K562 (cell line): ENCODE measurements around the gene KCNG3. TPM values are rescaled to one million over a fixed set of nuclear protein-coding genes. Genes with fewer than 3 reads are reported as not detected.

ENCODE experiments used
- ATAC-seq: fragments of 200-7000 bp; cut with Tn5 transposase; 3 replicates; pipeline ENCODE4 v1.9.1; 2020; ENCODE audit warnings: moderate library complexity
- BruUV-seq: library from RNA; stranded (reverse); fragments of 400-500 nt; replicated peaks from 2 replicates; lab custom pipeline; 2021; lab: Mats Ljungman, UMichigan
- CTCF ChIA-PET: fragments of 300-600 bp; formaldehyde crosslinking; extraction: SDS; loops from one replicate; lab custom pipeline; 2021; ENCODE audit warnings: low intra/inter-chr PET ratio; lab: Yijun Ruan, JAX
- POLR2A ChIA-PET: fragments of 300-600, 350-650 bp; sonication (Branson Sonifier 250); formaldehyde crosslinking; extraction: SDS; loops from one replicate; lab custom pipeline; 2021; ENCODE audit warnings: antibody characterized with exemption, inconsistent platforms; lab: Yijun Ruan, JAX
- DNase-seq, 4 experiments: peaks; one replicate each; pipeline versions ENCODE4 v3.0.0 to v3.0.0-alpha.2; 2011 to 2018; ENCODE audit warnings: low spot score in 3 of 4, mixed read lengths in 3 of 4; ENCODE audit errors: extremely low read depth in 1 of 4
- FAIRE-seq: peaks from 2 replicates; lab custom pipeline; 2011; peaks lifted over from hg19 to GRCh38; lab: Jason Lieb, UNC
- H2AFZ ChIP-seq: 2 replicates; pipeline ENCODE4 v1.6.0; 2011; ENCODE audit warnings: low read depth, low read length, control low read depth, inconsistent platforms
- H3K27ac ChIP-seq: fragments of 200-600 bp; 3 replicates; pipeline ENCODE4 v1.8.0; 2011; ENCODE audit warnings: low read depth, mild to moderate bottlenecking, control low read depth, inconsistent platforms, low read length, moderate library complexity, mixed read lengths; ENCODE audit errors: extremely low read depth
- H3K27me3 ChIP-seq, 2 experiments: fragments of 300-600 bp in 1 of 2; 2 replicates in 1 of 2; 3 replicates in 1 of 2; pipeline versions ENCODE4 v1.6.0 to v1.8.0; 2011; ENCODE audit warnings: inconsistent platforms in 2 of 2, low read length in 2 of 2, mild to moderate bottlenecking in 1 of 2, mixed read lengths in 1 of 2, moderate library complexity in 1 of 2; ENCODE audit not compliant: control insufficient read depth in 2 of 2, insufficient read depth in 2 of 2
- H3K36me3 ChIP-seq: fragments of 300-600 bp; 3 replicates; pipeline ENCODE4 v1.8.0; 2011; ENCODE audit warnings: mild to moderate bottlenecking, low read length, inconsistent platforms; ENCODE audit not compliant: control insufficient read depth, insufficient read depth
- H3K4me1 ChIP-seq, 2 experiments: fragments of 200-600 bp in 1 of 2; replicated peaks in 1 of 2; 2 replicates in 1 of 2; 3 replicates in 1 of 2; pipeline versions ENCODE4 v1.5.1 to v1.8.0; 2011; ENCODE audit warnings: inconsistent platforms in 2 of 2, low read length in 2 of 2, mild to moderate bottlenecking in 1 of 2, mixed read lengths in 1 of 2, moderate library complexity in 1 of 2; ENCODE audit not compliant: control insufficient read depth in 2 of 2, insufficient read depth in 2 of 2
- H3K4me2 ChIP-seq: 2 replicates; pipeline ENCODE4 v1.6.1; 2011; ENCODE audit warnings: low read length, control low read depth, inconsistent platforms, mixed read lengths; ENCODE audit not compliant: insufficient read depth
- H3K4me3 ChIP-seq: fragments of 200-600 bp; sonication (generic), shearing (Covaris generic); 2 replicates; pipeline ENCODE4 v1.5.1; 2016; ENCODE audit warnings: control low read depth, inconsistent platforms
- H3K79me2 ChIP-seq: fragments of 200-600 bp; 3 replicates; pipeline ENCODE4 v1.8.0; 2011; ENCODE audit warnings: low read length, inconsistent platforms; ENCODE audit not compliant: control insufficient read depth, insufficient read depth
- H3K9ac ChIP-seq, 2 experiments: 2 replicates each; pipeline versions ENCODE4 v1.6.0 to v1.6.1; 2011; ENCODE audit warnings: low read depth in 2 of 2, low read length in 2 of 2, control low read depth in 1 of 2, inconsistent platforms in 1 of 2, mild to moderate bottlenecking in 1 of 2, mixed read lengths in 1 of 2; ENCODE audit not compliant: insufficient read depth in 1 of 2
- H3K9me1 ChIP-seq: one replicate; pipeline ENCODE4 v1.6.0; 2011; ENCODE audit warnings: inconsistent platforms, mild to moderate bottlenecking, low read length, moderate library complexity; ENCODE audit not compliant: control insufficient read depth, insufficient read depth
- H3K9me3 ChIP-seq: replicated peaks from 2 replicates; pipeline ENCODE4 v1.5.1; 2011; ENCODE audit warnings: low read depth, low read length, inconsistent platforms; ENCODE audit not compliant: control insufficient read depth, insufficient read depth
- H4K20me1 ChIP-seq: replicated peaks from 2 replicates; pipeline ENCODE4 v1.6.1; 2011; ENCODE audit warnings: low read length, inconsistent platforms, mixed read lengths; ENCODE audit not compliant: control insufficient read depth, insufficient read depth
- CBFB ChIP-seq: sonication (generic); formaldehyde crosslinking; IDR thresholded peaks from 2 replicates; pipeline ENCODE4 v1.4.0; 2020; ENCODE audit warnings: mild to moderate bottlenecking, missing genetic modification reagents
- CBX8 ChIP-seq: fragments of 200-600 bp; sonication (generic); IDR thresholded peaks from 2 replicates; pipeline ENCODE4 v1.6.1; 2012; ENCODE audit warnings: borderline replicate concordance, mixed run types, low read depth, mild to moderate bottlenecking, moderate library complexity, mixed read lengths, low read length, control low read depth, inconsistent platforms; ENCODE audit not compliant: poor library complexity, severe bottlenecking; ENCODE audit errors: extremely low read depth
- HSF4 ChIP-seq: fragments of 250-450 bp; sonication (Bioruptor Pico); IDR thresholded peaks from 2 replicates; pipeline ENCODE4 v2.1.2; 2022; ENCODE audit warnings: mild to moderate bottlenecking, moderate library complexity, borderline replicate concordance
- KLF13 ChIP-seq: fragments of 450-650 bp; IDR thresholded peaks from 2 replicates; pipeline ENCODE4 v1.6.1; 2016; ENCODE audit warnings: missing genetic modification characterization, low read depth, mild to moderate bottlenecking, missing compliant biosample characterization, moderate library complexity, borderline replicate concordance
- LEF1 ChIP-seq: fragments of 450-650 bp; IDR thresholded peaks from 2 replicates; pipeline ENCODE4 v1.6.1; 2016; ENCODE audit warnings: mild to moderate bottlenecking
- MEIS2 ChIP-seq: fragments of 450-650 bp; IDR thresholded peaks from 2 replicates; pipeline ENCODE4 v1.6.1; 2014; ENCODE audit warnings: mild to moderate bottlenecking; ENCODE audit not compliant: partially characterized antibody
- NBN ChIP-seq: fragments of 450-650 bp; IDR thresholded peaks from 2 replicates; pipeline ENCODE4 v1.6.1; 2016; ENCODE audit warnings: low read depth, mild to moderate bottlenecking
- NFYB ChIP-seq: IDR thresholded peaks from 2 replicates; pipeline ENCODE4 v1.6.1; 2011; ENCODE audit warnings: mild to moderate bottlenecking, moderate library complexity; ENCODE audit not compliant: insufficient read length; ENCODE audit errors: extremely low read depth
- SLC30A9 ChIP-seq: fragments of 250-450 bp; sonication (Bioruptor Pico); IDR thresholded peaks from 2 replicates; pipeline ENCODE4 v1.8.0; 2022; ENCODE audit warnings: mild to moderate bottlenecking, moderate library complexity
- SMAD1 ChIP-seq: fragments of 150-350 bp; IDR thresholded peaks from 2 replicates; pipeline ENCODE4 v1.6.1; 2014; ENCODE audit warnings: low read length, low read depth; ENCODE audit not compliant: partially characterized antibody
- SRSF9 ChIP-seq: fragments of 200-400 bp; formaldehyde crosslinking; IDR thresholded peaks from 2 replicates; pipeline ENCODE4 v1.6.1; 2017; ENCODE audit warnings: low read depth, low read length, borderline replicate concordance
- TAF9B ChIP-seq: fragments of 450-650 bp; IDR thresholded peaks from 2 replicates; pipeline ENCODE4 v1.6.1; 2018; ENCODE audit warnings: mild to moderate bottlenecking; ENCODE audit not compliant: partially characterized antibody
- ZBED1 ChIP-seq: IDR thresholded peaks from 2 replicates; pipeline ENCODE4 v1.6.1; 2014
- ZFP36 ChIP-seq: fragments of 150-350 bp; IDR thresholded peaks from 2 replicates; pipeline ENCODE4 v1.6.1; 2018; ENCODE audit warnings: low read length, low read depth; ENCODE audit not compliant: partially characterized antibody
- WGBS: fragments of 100-300 bp; shearing (Covaris generic); methylation state at CpG from one replicate; pipeline ENCODE4 v1.1.6; 2016; ENCODE audit warnings: low coverage, mixed read lengths; ENCODE audit not compliant: insufficient coverage; ENCODE audit errors: missing lambda C conversion rate; 5-methylcytosine and 5-hydroxymethylcytosine counted together
- in situ Hi-C: fragments of 300-500 bp; cut with MboI; formaldehyde crosslinking; loops from 4 replicates; pipeline ENCODE4 v1.15.0; 2018; ENCODE audit warnings: inconsistent platforms, mixed read lengths
- intact Hi-C: fragments of 100-400 bp; cut with micrococcal nuclease; formaldehyde crosslinking; loops from 2 replicates; pipeline ENCODE4 v1.14.2; 2022
- polyA plus RNA-seq, 8 experiments: library from polyadenylated mRNA; depleted of rRNA in 4 of 8; stranded (reverse) in 5 of 8; unstranded in 3 of 8; fragments of >200 nt; fragmentation: Nextera tagmentation in 2 of 8; fragmentation: Illumina TruSeq in 1 of 8; extraction: Ambion mirVana in 2 of 8; extraction: Trizol in 1 of 8; gene quantifications; 2 replicates each; pipeline versions ENCODE4 v1.2.1 to v1.2.3, GENCODE V29; 2011 to 2014; ENCODE audit warnings: inconsistent platforms in 1 of 8, missing spikeins in 1 of 8
- total RNA-seq, 7 experiments: library from RNA; depleted of rRNA in 6 of 7; stranded (reverse); fragments of >200 nt in 6 of 7; fragmentation: Illumina TruSeq in 2 of 7; extraction: Trizol in 2 of 7; gene quantifications; 2 replicates each; pipeline versions ENCODE4 v1.2.1 to v1.2.3, GENCODE V29; 2011 to 2021; ENCODE audit warnings: low replicate concordance in 1 of 7
- TF ChIP-seq, protein P1 (sequence below): IDR thresholded peaks from 2 replicates; pipeline ENCODE4 v1.6.1; 2016; ENCODE audit warnings: missing genetic modification characterization, missing compliant biosample characterization

Gene KCNG3
- total and polyA plus RNA-seq, 9 of the 15 experiments (the other 6 are each of a cell fraction or from before 2014, with no cell fraction given): not detected

DNA sequence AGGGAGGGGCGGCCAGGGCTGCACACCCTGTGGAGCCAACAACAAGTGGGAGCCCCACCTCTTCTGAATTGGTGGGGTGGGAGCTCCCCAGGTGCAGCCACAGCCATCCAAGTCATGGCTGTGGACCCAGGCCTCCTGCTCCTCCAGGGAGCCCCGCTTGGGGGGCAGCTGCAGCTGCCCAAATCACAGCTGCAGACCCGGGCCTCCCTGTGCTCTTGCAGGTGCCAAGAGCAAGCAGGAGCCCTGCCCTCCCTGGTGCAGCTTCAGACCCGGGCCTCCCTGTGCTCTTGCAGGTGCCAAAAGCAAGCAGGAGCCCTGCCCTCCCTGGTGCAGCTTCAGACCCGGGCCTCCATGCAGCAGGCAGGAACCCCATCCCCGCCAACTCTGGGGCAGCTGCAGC lies 86.3 kb downstream of the KCNG3 start:
- H3K9me1 ChIP-seq: no peaks in the 10 kb centered on the region
- POLR2A ChIA-PET: no interaction called here
- WGBS: 3% methylated on average over 6 of the region's 6 CpGs
- no peak for TF ChIP-seq HSF4
- no peak overlapping the region for H3K4me3 ChIP-seq
- DNase-seq (no peak), FAIRE-seq (no peak), ATAC-seq (no peak)
- intact Hi-C loops (no loop called here), in situ Hi-C loops (no loop called here)
- no TSS peak for BruUV-seq
- H3K27ac ChIP-seq: no peak overlapping the region
- H3K4me2 ChIP-seq: no peak overlapping the region
- H3K27me3 ChIP-seq: no peaks in the 10 kb centered on the region
- H3K4me1 ChIP-seq: no peaks in the 10 kb centered on the region
- H2AFZ ChIP-seq: no peak overlapping the region
- no peaks in the 10 kb centered on the region for H3K36me3 ChIP-seq
- 0 out of 2 replicates have a peak, but pooled peaks cover 1% of the 10 kb centered on the region for H3K9me3 ChIP-seq
- CTCF ChIA-PET: no interaction called here
- no peak overlapping the region for H3K9ac ChIP-seq
- no peaks in the 10 kb centered on the region for H4K20me1 ChIP-seq
- H3K79me2 ChIP-seq: no peaks in the 10 kb centered on the region

DNA sequence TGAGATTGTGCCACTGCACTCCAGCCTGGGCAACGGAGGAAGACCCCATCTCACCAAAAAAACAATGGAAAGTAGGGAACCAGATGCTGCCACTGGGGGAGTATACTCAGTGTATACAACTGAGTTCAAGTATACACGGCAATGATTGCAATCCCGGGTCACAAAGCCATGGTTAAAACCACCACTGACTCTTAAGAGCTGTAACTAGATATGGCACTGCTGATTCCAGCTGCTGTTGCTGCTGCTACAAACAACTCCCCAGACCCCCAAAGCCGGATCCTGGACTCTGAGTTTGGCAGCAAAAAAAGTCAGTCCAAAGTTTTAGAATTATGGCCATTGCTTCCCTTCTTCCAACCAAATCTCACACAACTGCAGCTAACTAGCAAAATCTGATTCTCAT lies 89.1 kb downstream of the KCNG3 start:
- 2% methylated on average over 4 of the region's 4 CpGs for whole genome bisulfite sequencing
- no peak for DNase-seq

More for the DNA sequence above, 89.1 kb downstream of the KCNG3 start:
- Histone ChIP-seq H3K4me3 (no peak overlapping the region), H3K4me1 (no peaks in the 10 kb centered on the region), H3K27me3 (peaks cover 0 to 3% of the 10 kb centered on the region in 2 experiments; a peak in 1 of 5 replicates), H3K27ac (no peak overlapping the region), H3K36me3 (no peaks in the 10 kb centered on the region), H2AFZ (no peak overlapping the region), H3K4me2 (no peak overlapping the region), H3K9me1 (no peaks in the 10 kb centered on the region), H3K9ac (no peak overlapping the region), H3K79me2 (no peaks in the 10 kb centered on the region), H3K9me3 (0 out of 2 replicates have a peak, but pooled peaks cover 1% of the 10 kb centered on the region), H4K20me1 (no peaks in the 10 kb centered on the region)
- peak; percentile 48; the same call in 1 of the 3 replicates for ATAC-seq
- TF ChIP-seq SMAD1: no peak
- no peak for TF ChIP-seq SLC30A9 (CRISPR knock-in tag)
- no peak for TF ChIP-seq CBX8
- no peak for TF ChIP-seq KLF13 (tag)
- no peak for TF ChIP-seq TAF9B
- TF ChIP-seq NBN: no peak
- no peak for TF ChIP-seq SRSF9
- no peak for TF ChIP-seq NFYB
- no peak for TF ChIP-seq MEIS2
- no peak for TF ChIP-seq CBFB (CRISPR knock-in tag)
- no peak for TF ChIP-seq ZBED1
- no peak for TF ChIP-seq ZFP36
- TF ChIP-seq LEF1: no peak
- TF ChIP-seq, protein P1, sequence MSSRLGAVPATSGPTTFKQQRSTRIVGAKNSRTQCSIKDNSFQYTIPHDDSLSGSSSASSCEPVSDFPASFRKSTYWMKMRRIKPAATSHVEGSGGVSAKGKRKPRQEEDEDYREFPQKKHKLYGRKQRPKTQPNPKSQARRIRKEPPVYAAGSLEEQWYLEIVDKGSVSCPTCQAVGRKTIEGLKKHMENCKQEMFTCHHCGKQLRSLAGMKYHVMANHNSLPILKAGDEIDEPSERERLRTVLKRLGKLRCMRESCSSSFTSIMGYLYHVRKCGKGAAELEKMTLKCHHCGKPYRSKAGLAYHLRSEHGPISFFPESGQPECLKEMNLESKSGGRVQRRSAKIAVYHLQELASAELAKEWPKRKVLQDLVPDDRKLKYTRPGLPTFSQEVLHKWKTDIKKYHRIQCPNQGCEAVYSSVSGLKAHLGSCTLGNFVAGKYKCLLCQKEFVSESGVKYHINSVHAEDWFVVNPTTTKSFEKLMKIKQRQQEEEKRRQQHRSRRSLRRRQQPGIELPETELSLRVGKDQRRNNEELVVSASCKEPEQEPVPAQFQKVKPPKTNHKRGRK (tag): no peak
- POLR2A ChIA-PET: interaction anchor here (0.9 to 2.1 kb wide), 3 partner anchors 10 to 60 kb away, joined by 4 to 6 read pairs (median 5); no protein-coding TSS in a partner anchor
- in situ Hi-C loops (no loop called here), intact Hi-C loops (no loop called here)
- no TSS peak for BruUV-seq
- FAIRE-seq: no peak
- CTCF ChIA-PET: no interaction called here
